SU-DHL-6 (cell line): ENCODE results near the gene PFKM.

ENCODE experiments used
- EZH2phosphoT487 ChIP-seq: fragments of 200-600 bp; sonication (generic), shearing (Covaris generic); conservative IDR thresholded peaks from 2 replicates; pipeline ENCODE4 v1.6.1; 2018; ENCODE audit warnings: mild to moderate bottlenecking, antibody characterized with exemption, low read length, moderate library complexity, mixed read lengths
- TF ChIP-seq, protein P1 (sequence below): fragments of 200-600 bp; sonication (generic); IDR thresholded peaks from one replicate; pipeline ENCODE4 v1.5.1; 2017; ENCODE audit warnings: antibody characterized with exemption, mild to moderate bottlenecking, low read length, moderate library complexity; ENCODE audit not compliant: insufficient read depth, poor library complexity, severe bottlenecking

DNA sequence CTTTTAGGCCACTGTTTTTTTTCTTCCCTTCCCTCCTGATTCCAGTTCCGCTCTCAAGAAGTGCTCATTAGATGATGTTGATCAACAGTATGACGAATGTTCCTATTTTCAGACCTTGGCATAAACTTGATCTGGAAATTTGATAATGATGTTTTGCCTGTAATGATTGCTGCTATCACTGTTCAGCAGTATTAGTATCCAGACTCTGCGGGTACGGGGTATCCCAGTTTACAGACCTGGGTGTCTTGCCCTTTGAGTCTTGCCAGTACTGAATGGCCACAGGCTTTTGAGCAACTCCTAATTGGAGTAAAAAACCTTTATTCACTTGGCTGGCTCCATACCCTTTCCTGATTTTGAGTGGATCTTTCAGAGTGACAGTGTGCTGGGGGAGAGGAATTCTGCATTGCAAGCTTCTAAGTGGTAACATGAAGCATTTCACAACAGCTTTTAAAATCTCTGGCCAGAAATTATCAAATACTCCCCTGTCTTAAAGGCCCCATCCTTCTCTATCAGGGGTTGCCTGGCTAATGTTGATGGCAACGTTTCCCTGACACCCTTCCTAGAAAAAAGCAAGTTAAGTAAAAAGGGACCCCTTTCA is 44.1 kb downstream of the PFKM start:
- TF ChIP-seq, protein P1, sequence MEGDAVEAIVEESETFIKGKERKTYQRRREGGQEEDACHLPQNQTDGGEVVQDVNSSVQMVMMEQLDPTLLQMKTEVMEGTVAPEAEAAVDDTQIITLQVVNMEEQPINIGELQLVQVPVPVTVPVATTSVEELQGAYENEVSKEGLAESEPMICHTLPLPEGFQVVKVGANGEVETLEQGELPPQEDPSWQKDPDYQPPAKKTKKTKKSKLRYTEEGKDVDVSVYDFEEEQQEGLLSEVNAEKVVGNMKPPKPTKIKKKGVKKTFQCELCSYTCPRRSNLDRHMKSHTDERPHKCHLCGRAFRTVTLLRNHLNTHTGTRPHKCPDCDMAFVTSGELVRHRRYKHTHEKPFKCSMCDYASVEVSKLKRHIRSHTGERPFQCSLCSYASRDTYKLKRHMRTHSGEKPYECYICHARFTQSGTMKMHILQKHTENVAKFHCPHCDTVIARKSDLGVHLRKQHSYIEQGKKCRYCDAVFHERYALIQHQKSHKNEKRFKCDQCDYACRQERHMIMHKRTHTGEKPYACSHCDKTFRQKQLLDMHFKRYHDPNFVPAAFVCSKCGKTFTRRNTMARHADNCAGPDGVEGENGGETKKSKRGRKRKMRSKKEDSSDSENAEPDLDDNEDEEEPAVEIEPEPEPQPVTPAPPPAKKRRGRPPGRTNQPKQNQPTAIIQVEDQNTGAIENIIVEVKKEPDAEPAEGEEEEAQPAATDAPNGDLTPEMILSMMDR, result no peak
- TF ChIP-seq EZH2phosphoT487, result no peak
